Stomach (tissue), 9 donors: ENCODE results near the gene POLR2F. TPM values are rescaled to one million over a fixed set of nuclear protein-coding genes. Genes with fewer than 3 reads are reported as not detected.

ENCODE experiments used
- DNase-seq, 2 donors: peaks; one replicate each; pipeline versions ENCODE4 v3.0.0 to v3.0.0-alpha.2; 2013 to 2019
- H3K27ac ChIP-seq, 5 donors: fragments of 200-600 bp in 4 of 5; sonication (generic) in 4 of 5; one replicate each; pipeline ENCODE4 v1.5.1; 2013 to 2019; ENCODE audit warnings: mild to moderate bottlenecking in 1 of 5, moderate library complexity in 1 of 5
- H3K27me3 ChIP-seq, 3 donors: fragments of 200-600 bp; sonication (generic); one replicate each; pipeline ENCODE4 v1.5.1; 2017 to 2019; ENCODE audit warnings: mixed run types in 1 of 3
- H3K36me3 ChIP-seq, 4 donors: fragments of 200-600 bp; sonication (generic); 1 replicate in 3 of 4; 2 replicates in 1 of 4; pipeline ENCODE4 v1.5.1; 2016 to 2019
- H3K4me1 ChIP-seq, 4 donors: fragments of 200-600 bp; sonication (generic); one replicate each; pipeline ENCODE4 v1.5.1; 2016 to 2019
- H3K4me3 ChIP-seq, 4 donors: fragments of 200-600 bp; sonication (generic) in 3 of 4; one replicate each; pipeline ENCODE4 v1.5.1; 2016 to 2019; ENCODE audit warnings: mild to moderate bottlenecking in 1 of 4
- H3K9me3 ChIP-seq, 4 donors: fragments of 200-600 bp; sonication (generic); one replicate each; pipeline ENCODE4 v1.5.1; 2016 to 2019
- CTCF ChIP-seq, 7 experiments: fragments of 450-650 bp in 4 of 7; fragments of 200-600 bp in 3 of 7; sonication (generic) in 3 of 7; IDR thresholded peaks; one replicate each; pipeline ENCODE4 v1.5.1; 2016 to 2019; ENCODE audit warnings: antibody characterized with exemption in 7 of 7, control low read depth in 2 of 7, mild to moderate bottlenecking in 1 of 7
- EP300 ChIP-seq: sonication (generic); formaldehyde crosslinking; IDR thresholded peaks from one replicate; pipeline ENCODE4 v1.6.1; 2017; ENCODE audit warnings: antibody characterized with exemption
- POLR2A ChIP-seq, 4 donors: fragments of 450-650 bp; IDR thresholded peaks; one replicate each; pipeline ENCODE4 v1.6.1; 2016; ENCODE audit warnings: antibody characterized with exemption in 4 of 4, control low read depth in 2 of 4, mild to moderate bottlenecking in 1 of 4, moderate library complexity in 1 of 4
- POLR2AphosphoS5 ChIP-seq, 3 donors: sonication (generic); formaldehyde crosslinking; IDR thresholded peaks; one replicate each; pipeline ENCODE4 v1.6.1; 2016; ENCODE audit warnings: antibody characterized with exemption in 3 of 3
- WGBS, 5 donors: extraction: QIAGEN DNeasy Blood & Tissue Kit in 3 of 5; methylation state at CpG; one replicate each; pipeline versions ENCODE4 v1.1.5 to v1.1.7; 2013 to 2018; 5-methylcytosine and 5-hydroxymethylcytosine counted together
- intact Hi-C: fragments of 100-400 bp; cut with DNase I; formaldehyde crosslinking; loops from one replicate; pipeline ENCODE4 v1.15.1; 2023; ENCODE audit warnings: low total_unique reads
- polyA plus RNA-seq, 3 donors: library from polyadenylated mRNA; stranded (reverse); fragments of 200-250 nt; gene quantifications; one replicate each; pipeline ENCODE4 v1.2.3, GENCODE V29; 2013
- total RNA-seq, 5 donors: library from RNA; depleted of rRNA; stranded (reverse); fragments of >200 nt; gene quantifications; one replicate each; pipeline versions ENCODE4 v1.1.0 to v1.2.3, GENCODE V29; 2014 to 2016
- donor health status: healthy with polysubstance abuse.
- donor health status: Bipolar disorder and iron deficiency.
- donor health status: healthy.

The POLR2F gene
- total and polyA plus RNA-seq, 8 donors, result 41.5 to 149 (median 120) TPM

- H3K27me3 ChIP-seq, result peaks cover 0 to 8% (median 0%) of the 10 kb centered on the region in 3 donors
- WGBS, 5 donors, result 57 to 72% (median 72%) methylated on average over 7 of the region's 7 CpGs
- TF ChIP-seq POLR2AphosphoS5 (IDR thresholded peaks at IDR 0.05), result no peak
- TF ChIP-seq CTCF (IDR thresholded peaks at IDR 0.05), result no peak
- TF ChIP-seq POLR2A (IDR thresholded peaks at IDR 0.05), result no peak
- no peak for TF ChIP-seq EP300
Observed at GRCh38 chr22:37998543-37998942, 45.0 kb downstream of the POLR2F start.

GRCh38 chr22:37999236-37999635 is 45.7 kb downstream of the POLR2F start:
- TF ChIP-seq POLR2A (IDR thresholded peaks at IDR 0.05), result no peak
- Histone ChIP-seq H3K4me3 (no peak overlapping the region), H3K9me3 (no peaks in the 10 kb centered on the region), H3K36me3 (no peaks in the 10 kb centered on the region), H3K4me1 (peaks cover 0 to 11% (median 0%) of the 10 kb centered on the region in 4 donors), H3K27me3 (peaks cover 0 to 8% (median 0%) of the 10 kb centered on the region in 3 donors), H3K27ac (peak overlapping the region in 2 of 5 donors; percentile 27 to 31)
- WGBS, 5 donors, result 58 to 81% (median 66%) methylated on average over 6 to 10 of the region's 10 CpGs
- intact Hi-C loops, result no loop called here
- peak in 1 of 2 donors; percentile 12 for DNase-seq

More at GRCh38 chr22:37998543-37998942, 45.0 kb downstream of the POLR2F start:
- Histone ChIP-seq H3K27ac (peak overlapping the region in 2 of 5 donors; percentile 27 to 31), H3K4me1 (peaks cover 0 to 11% (median 0%) of the 10 kb centered on the region in 4 donors), H3K36me3 (no peaks in the 10 kb centered on the region), H3K4me3 (no peak overlapping the region), H3K9me3 (no peaks in the 10 kb centered on the region)
- intact Hi-C loops, result no loop called here
- DNase-seq, result peak in 1 of 2 donors; percentile 53

GRCh38 chr22:37999640-38000272 is 46.3 kb downstream of the POLR2F start:
- no peaks in the 10 kb centered on the region for H3K9me3 ChIP-seq
- DNase-seq, result peak in 1 of 2 donors; percentile 47
- H3K36me3 ChIP-seq, result no peaks in the 10 kb centered on the region
- H3K4me3 ChIP-seq, result no peak overlapping the region
- intact Hi-C loops, result no loop called here
- H3K27me3 ChIP-seq, result peaks cover 0 to 8% (median 0%) of the 10 kb centered on the region in 3 donors
- H3K4me1 ChIP-seq, result peaks cover 0 to 11% (median 0%) of the 10 kb centered on the region in 4 donors
- TF ChIP-seq EP300 (no peak), POLR2A (IDR thresholded peaks at IDR 0.05) (no peak), CTCF (IDR thresholded peaks at IDR 0.05) (no peak), POLR2AphosphoS5 (IDR thresholded peaks at IDR 0.05) (no peak)
- peak overlapping the region in 2 of 5 donors; percentile 27 to 31 for H3K27ac ChIP-seq
- WGBS, 5 donors, result 60 to 68% (median 64%) methylated on average over 12 to 16 of the region's 16 CpGs

GRCh38 chr22:38005943-38006342 is 52.4 kb downstream of the POLR2F start:
- Histone ChIP-seq H3K36me3 (no peaks in the 10 kb centered on the region), H3K27me3 (no peaks in the 10 kb centered on the region), H3K4me1 (no peaks in the 10 kb centered on the region), H3K27ac (no peak overlapping the region), H3K9me3 (no peaks in the 10 kb centered on the region), H3K4me3 (no peak overlapping the region)
- no peak for DNase-seq
- no peak for TF ChIP-seq POLR2AphosphoS5 (IDR thresholded peaks at IDR 0.05)
- TF ChIP-seq EP300, result no peak
- TF ChIP-seq CTCF (IDR thresholded peaks at IDR 0.05), result no peak
- TF ChIP-seq POLR2A (IDR thresholded peaks at IDR 0.05), result no peak
- 82 to 93% (median 89%) methylated on average over 6 of the region's 6 CpGs for WGBS, 5 donors
- intact Hi-C loops, result no loop called here

- TF ChIP-seq POLR2AphosphoS5 (IDR thresholded peaks at IDR 0.05) (no peak), EP300 (no peak), POLR2A (IDR thresholded peaks at IDR 0.05) (no peak), CTCF (IDR thresholded peaks at IDR 0.05) (no peak)
- H3K4me3 ChIP-seq, result no peak overlapping the region
- H3K27ac ChIP-seq, result no peak overlapping the region
- no peaks in the 10 kb centered on the region for H3K27me3 ChIP-seq
- DNase-seq, result no peak
- no peaks in the 10 kb centered on the region for H3K36me3 ChIP-seq
- H3K4me1 ChIP-seq, result no peaks in the 10 kb centered on the region
- intact Hi-C loops, result no loop called here
- 90 to 100% (median 93%) methylated on average over 3 of the region's 3 CpGs for WGBS, 5 donors
- no peaks in the 10 kb centered on the region for H3K9me3 ChIP-seq
Observed at GRCh38 chr22:38006906-38007305, 53.4 kb downstream of the POLR2F start.
